Fibroblast of skin of abdomen (primary cell): ENCODE measurements around the gene AGPAT2.
"Not testable (repeated sequence)": the region's sequence is repeated elsewhere in the genome, so short reads cannot be mapped to it uniquely, and the experiment has no call there.

Experiments
- DNase-seq: peaks from one replicate; pipeline ENCODE4 v3.0.0-alpha.2; 2013

AGPAT2 gene

DNA sequence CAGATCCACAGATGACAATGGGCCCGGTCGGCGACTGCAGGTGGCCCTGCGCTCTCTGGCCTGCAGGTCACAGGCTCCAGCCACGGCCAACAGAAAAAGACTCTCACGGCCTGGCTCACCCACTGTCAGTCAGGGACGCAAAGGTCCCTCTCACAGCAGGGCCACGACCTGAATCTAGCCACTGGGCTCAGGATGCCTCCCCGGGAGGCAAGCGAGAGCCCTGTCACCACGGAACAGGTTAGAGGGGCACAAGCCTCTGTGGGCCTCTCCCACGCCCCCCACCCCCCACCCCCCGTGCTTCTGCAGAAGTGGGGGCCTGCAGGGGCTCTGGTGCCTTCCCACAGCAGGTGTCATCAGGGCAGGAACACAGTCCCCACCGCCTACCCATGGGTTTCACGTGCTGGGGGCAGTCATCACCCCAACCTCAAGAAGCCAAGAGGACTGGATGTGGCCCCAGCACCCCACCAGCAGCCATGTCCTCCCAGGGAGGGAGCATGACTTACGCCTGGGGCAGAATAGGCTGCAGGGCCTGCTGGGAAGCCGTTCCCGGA is 41.8 kb downstream of the AGPAT2 start:
- no peak for DNase-seq

DNA sequence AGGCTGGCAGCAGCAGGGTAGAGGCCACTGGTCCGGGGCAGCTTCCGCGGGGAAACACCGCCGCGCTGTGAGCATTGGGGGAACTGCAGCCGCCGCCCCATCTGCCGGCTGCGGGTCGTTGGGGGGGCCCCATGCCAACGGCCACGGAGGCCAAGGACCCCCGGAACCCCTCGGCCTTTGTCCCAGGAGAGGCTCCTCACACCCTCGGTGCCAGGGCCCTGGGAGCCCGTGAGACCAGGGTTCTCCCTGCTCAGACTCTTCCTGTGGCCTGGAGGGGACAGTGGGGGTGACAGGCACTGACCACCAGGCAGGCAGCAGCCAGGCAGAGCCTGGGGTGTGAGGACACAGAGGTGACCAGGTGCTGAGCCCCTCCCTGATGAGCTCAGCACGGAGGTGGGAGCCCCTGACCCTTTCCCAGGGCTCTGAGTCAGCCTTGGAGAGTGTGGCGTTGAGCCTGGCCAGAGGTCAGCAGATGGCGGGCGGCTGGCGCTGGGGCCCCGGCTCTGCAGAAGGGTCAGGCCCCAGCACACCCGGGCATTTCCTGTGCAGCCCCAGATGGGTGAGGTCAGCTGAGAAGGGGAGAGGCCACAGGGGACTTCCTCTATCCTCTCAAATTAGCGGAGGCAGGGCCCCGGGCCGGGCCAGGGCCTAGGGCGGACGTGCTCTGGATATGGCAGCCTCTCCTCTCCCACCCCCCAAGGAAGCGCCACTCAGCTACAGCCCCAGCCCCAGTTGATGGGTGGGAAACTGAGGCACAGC is 42.5 kb downstream of the AGPAT2 start:
- no peak for DNase-seq

DNA sequence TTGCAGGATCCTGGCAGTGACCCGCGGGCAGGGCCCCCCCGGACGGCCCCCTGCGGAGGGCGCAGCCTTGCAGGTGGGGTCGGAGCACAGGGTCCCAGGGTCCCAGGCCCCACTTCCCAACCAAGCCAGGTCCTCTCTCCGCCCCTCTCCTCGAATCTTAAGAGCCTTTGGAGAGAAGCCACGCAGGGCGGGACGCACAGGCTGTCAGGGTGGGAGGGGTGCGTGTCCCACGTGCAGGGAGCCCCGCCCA is 43.0 kb downstream of the AGPAT2 start:
- DNase-seq, result peak; percentile 46

DNA sequence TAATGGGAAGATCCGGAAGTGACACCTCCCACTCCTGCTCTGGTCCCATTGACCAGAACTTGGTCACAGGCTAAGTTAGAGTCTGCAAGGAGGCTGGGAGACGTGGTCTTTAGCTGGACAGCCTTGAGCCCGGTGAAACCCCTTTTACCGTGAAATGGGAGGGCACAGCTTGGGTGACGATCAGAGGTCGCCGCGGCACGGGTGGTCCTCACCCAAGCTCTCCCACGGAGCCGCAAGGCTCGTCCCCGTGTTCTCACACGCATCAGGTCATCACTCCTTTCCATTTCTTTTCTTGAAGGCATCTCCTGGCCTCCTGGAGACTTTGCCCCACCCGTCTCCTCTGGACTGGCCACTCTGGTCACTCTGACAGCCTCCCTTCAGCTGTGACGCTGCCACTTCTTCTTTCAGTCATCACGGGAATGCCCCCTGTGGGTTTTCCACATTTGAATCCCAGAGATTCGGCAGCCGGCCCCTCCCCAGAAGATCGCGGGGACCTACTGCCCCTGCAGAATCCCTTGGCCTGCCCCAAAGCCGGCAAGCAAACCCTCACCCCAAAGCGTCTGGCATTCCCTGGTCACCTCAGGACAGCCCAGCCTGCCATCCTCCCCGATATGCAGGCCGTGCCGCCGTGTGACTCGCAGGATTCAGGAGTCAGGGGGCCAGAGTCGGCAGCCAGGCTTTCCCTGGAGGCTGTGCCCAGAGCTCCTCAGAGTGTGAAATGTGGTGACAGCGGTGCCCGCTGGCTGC is 43.5 kb downstream of the AGPAT2 start:
- DNase-seq, result no peak

DNA sequence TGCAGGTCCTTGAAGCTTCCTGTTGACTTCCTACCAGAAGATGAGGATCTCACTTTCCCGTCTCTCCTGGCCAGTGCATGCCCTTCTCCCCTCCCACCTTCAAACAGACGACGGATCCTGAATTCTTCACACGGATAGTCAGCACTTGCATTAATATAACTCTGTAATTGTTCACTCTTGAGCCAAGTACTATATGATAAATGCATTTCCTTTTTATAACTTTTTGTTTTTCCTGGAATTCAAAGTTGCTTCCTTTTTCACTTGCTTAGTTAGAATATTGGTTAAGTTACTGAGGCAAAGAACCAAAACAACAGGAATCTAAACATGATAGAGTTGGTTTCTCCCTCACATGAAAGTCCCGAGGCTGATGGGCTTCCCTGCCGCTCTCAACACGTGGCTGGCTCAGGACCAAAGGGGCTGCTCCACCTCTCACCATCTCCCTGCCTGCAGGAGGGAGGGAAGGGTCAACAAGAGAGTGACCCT is 44.8 kb downstream of the AGPAT2 start:
- DNase-seq, result no peak

DNA sequence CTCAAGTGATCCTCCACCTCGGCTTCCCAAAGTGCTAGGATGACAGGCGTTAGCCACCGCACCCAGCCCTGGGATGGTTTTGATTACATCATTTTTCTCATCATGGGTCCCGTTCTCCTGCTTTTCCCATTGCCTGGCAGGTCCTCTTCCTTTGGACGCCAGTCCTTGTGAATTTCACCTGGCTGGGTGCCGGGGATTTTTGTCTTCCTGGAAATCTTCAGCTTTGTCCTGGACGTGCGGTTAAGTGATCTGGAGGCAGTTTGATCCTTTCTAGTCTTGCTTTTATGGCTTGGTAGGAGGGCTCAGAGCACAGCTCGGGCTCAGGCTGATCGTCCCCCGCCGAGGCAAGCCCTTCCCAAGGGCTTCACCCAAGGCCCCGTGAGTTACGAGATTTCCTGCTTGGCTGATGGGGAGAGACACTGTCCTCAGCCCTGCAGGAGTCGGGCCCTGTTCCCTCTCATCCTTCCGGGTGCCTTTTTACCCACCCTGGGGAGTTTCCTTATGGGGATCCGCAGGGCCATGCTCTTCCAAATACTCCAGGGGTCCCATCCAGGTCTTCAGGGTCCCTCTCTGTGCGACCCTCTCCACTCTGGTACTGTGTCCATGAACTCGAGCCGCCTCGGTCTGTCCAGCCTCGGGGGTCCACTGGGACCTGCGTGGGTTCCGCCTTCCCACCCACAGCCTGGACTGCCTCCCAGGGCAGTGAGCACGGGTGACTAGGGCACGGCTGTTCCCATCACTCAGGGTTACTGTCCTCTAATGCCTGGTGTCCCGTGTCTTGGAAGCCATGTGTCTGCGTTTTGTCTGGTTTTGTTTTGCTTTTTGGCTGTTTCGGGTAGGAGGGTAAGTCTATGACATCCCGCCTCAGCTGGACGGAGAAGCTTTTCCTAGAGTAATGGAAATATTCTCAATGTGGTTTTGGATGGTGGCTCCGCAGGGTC is 46.8 kb downstream of the AGPAT2 start:
- DNase-seq, result no peak

GRCh38 chr9:136634904-136635303 is 52.4 kb downstream of the AGPAT2 start:
- no peak for DNase-seq

DNA sequence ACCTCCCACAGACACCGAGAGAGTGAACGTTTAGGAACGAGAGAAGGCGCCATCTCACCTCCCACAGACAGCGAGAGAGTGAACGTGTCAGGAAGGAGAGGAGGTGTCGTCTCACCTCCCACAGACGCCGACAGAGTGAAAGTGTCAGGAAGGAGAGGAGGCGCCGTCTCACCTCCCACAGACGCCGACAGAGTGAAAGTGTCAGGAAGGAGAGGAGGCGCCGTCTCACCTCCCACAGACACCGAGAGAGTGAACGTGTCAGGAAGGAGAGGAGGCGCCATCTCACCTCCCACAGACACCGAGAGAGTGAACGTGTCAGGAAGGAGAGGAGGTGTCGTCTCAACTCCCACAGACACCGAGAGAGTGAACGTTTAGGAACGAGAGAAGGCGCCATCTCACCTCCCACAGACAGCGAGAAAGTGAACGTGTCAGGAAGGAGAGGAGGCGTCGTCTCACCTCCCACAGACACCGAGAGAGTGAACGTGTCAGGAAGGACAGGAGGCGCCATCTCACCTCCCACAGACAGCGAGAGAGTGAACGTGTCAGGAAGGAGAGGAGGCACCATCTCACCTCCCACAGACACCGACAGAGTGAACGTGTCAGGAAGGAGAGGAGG is 54.7 kb downstream of the AGPAT2 start:
- DNase-seq, result not testable (repeated sequence)

GRCh38 chr9:136632072-136632471 is 55.2 kb downstream of the AGPAT2 start:
- not testable (repeated sequence) for DNase-seq

GRCh38 chr9:136631038-136632000 is 55.9 kb downstream of the AGPAT2 start:
- peak; percentile 73 for DNase-seq

GRCh38 chr9:136630662-136630992 is 56.6 kb downstream of the AGPAT2 start:
- no peak for DNase-seq

DNA sequence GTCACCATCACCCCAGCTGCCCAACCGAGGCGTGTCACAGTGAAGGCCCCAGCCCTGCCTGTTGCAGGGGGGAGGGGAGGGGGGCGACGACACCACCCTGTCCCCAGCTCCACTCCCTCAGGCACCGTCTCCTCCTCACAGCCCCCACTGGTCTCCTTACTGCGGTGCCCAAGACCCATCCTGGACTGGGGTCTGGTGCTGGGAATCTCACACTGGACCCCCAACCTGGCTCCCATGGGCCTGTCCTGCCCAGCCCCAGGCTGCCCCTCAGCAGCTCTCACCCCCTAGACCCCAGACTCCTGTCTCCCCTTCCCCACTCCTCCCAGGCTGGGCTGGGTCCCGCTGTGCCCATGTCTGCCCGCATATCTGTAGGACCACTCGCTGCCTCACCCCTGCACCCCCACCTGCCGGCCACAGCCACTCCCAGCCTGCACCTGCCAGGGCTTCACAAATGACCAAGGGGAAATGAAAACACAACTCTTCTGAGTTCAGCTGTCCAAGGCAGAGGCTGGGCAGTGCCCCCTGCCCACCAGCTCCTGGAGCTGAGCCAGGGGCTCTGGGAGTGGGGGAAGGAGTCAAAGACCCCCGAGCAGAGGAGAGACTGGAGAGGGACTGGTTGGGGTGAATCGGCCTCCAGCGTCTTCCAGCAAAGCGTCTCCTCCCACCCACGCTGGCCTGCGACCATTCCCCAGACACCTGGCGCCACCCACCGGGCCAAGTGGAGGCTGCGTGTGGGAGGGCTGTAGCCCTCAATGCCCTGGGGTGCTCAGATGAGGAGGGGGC is 57.2 kb downstream of the AGPAT2 start:
- peak; percentile 31 for DNase-seq

GRCh38 chr9:136629001-136629878 is 58.0 kb downstream of the AGPAT2 start:
- no peak for DNase-seq

- DNase-seq, result no peak
These were observed 59.0 kb downstream of the AGPAT2 start for GRCh38 chr9:136628268-136628667.

GRCh38 chr9:136627703-136628102 is 59.6 kb downstream of the AGPAT2 start:
- DNase-seq, result no peak

DNA sequence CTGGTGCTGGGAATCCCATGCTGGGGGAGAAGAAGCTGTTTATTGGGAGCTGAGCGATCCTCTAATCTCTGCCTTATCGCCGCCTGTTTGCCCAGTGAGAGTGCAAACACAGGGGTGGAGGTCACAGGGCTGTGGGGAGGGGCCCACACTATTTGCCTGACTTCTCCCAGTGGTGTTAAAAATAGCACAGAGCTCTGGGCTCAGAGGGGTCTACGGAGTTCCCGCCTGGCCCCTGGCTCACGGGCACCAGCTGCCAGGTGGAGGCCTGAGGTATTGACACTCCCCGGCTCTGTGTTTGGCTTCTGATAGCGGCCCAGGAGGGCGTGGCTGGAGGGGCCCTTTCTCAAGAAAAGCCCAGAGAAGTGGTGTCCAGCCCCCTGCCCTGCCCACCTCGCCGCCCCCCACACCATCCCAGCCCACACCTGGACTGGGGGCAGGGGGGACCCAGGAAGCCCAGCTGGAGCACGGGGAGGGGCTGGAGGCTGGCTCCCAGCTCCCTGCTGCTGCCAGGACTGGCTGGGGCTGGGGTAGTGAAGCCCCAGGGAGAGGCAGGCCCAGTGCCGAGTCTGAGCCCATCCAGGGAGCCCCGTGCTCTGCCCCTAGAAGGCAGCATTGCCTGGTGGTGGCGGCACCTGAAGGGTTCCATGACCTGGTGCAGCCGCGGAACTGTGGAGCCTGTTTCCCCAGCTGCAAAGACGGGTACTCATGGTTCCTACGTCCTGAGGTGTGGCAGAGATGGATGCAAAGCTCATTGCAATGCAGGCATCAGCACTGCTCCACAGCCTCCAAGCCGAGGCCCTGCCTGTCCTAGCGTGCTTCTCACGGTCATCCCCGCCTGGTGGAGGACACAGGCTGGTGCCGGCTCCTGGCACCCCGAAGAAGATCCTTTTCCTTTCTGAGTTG is 60.3 kb downstream of the AGPAT2 start:
- no peak for DNase-seq

DNA sequence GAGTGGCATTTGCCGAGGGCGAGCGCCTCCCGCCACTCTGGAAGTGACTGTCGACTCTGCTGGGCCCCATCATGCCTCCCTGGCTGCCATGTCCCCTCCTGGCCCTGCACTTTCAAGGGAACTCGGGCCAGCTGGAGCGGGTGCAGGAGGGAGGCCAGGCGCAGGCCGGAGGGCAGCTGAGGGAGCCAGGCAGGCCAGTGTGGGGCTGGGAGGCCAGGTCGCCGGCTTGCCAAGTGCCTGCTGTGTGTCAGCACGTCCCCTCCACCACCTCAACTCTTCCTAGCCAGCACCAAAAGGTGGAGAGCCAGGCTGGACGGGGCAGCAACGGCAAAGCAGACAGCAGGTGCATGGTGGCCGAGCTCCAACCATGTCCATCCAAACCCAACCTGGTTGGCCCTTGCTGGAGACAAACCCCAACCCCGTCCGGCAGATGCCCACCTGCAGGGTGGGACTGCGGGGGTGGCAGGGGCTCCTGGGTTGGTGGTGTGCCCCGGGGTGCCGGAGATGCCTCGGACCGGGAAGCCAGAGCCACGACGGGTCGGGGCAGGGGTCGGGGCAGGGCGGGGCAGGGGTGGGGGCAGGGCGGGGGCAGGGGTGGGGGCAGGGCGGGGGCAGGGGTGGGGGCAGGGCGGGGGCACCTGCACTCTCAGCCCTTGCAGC is 61.1 kb downstream of the AGPAT2 start:
- DNase-seq, result no peak
